Ishikawa (cell line): Measurements from ENCODE around the gene MC3R.

Experiments
- CEBPB ChIP-seq: IDR thresholded peaks from 2 replicates; pipeline ENCODE4 v1.6.1; 2012
- CREB1 ChIP-seq: IDR thresholded peaks from 2 replicates; pipeline ENCODE4 v1.6.1; 2012; ENCODE audit warnings: low read depth
- EGR1 ChIP-seq: IDR thresholded peaks from 2 replicates; pipeline ENCODE4 v1.6.1; 2012
- EP300 ChIP-seq: IDR thresholded peaks from 2 replicates; pipeline ENCODE4 v1.6.1; 2012; ENCODE audit warnings: borderline replicate concordance
- FOXM1 ChIP-seq: IDR thresholded peaks from 2 replicates; pipeline ENCODE4 v1.6.1; 2012; ENCODE audit warnings: low read depth, borderline replicate concordance
- NFIC ChIP-seq: IDR thresholded peaks from 2 replicates; pipeline ENCODE4 v1.6.1; 2012
- RAD21 ChIP-seq: IDR thresholded peaks from 2 replicates; pipeline ENCODE4 v1.6.1; 2012; ENCODE audit warnings: low read depth
- TAF1 ChIP-seq: IDR thresholded peaks from 2 replicates; pipeline ENCODE4 v1.6.1; 2012; ENCODE audit warnings: low read depth, mild to moderate bottlenecking
- TCF12 ChIP-seq: IDR thresholded peaks from 2 replicates; pipeline ENCODE4 v1.6.1; 2012; ENCODE audit warnings: low read depth
- TEAD4 ChIP-seq: IDR thresholded peaks from 2 replicates; pipeline ENCODE4 v1.6.1; 2012
- YY1 ChIP-seq: IDR thresholded peaks from 2 replicates; pipeline ENCODE4 v1.6.1; 2012; ENCODE audit warnings: low read depth
- ZBTB7A ChIP-seq: IDR thresholded peaks from 2 replicates; pipeline ENCODE4 v1.6.1; 2012; ENCODE audit warnings: low read depth
- TF ChIP-seq, protein P1 (sequence below): IDR thresholded peaks from 2 replicates; pipeline ENCODE4 v1.6.1; 2012; ENCODE audit warnings: low read depth, mild to moderate bottlenecking
- TF ChIP-seq, protein P2 (sequence below): IDR thresholded peaks from 2 replicates; pipeline ENCODE4 v1.6.1; 2012
- TF ChIP-seq, protein P3 (sequence below): IDR thresholded peaks from 2 replicates; pipeline ENCODE4 v1.6.1; 2012

Gene MC3R

DNA sequence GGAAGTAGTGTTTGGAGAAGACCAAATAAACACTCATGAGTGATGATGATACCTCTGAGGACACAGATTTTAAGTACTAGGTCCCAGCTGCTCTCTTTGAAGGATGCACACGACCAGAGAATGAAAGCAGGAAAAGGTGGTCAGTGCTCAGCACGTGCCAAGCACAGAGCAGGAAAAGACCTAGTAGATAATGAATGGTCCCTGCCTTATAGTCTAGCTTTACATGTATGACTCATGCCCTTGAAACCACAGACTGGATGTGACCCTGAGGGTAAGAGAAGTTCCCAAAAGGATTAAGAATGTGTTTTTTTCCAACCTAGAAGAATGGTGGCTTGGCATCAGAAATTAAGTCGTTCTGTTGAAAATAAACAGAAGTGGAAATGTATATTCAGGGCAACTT lies 2.8 kb upstream of the MC3R start:
- no peak for TF ChIP-seq TEAD4
- TF ChIP-seq, protein P1, sequence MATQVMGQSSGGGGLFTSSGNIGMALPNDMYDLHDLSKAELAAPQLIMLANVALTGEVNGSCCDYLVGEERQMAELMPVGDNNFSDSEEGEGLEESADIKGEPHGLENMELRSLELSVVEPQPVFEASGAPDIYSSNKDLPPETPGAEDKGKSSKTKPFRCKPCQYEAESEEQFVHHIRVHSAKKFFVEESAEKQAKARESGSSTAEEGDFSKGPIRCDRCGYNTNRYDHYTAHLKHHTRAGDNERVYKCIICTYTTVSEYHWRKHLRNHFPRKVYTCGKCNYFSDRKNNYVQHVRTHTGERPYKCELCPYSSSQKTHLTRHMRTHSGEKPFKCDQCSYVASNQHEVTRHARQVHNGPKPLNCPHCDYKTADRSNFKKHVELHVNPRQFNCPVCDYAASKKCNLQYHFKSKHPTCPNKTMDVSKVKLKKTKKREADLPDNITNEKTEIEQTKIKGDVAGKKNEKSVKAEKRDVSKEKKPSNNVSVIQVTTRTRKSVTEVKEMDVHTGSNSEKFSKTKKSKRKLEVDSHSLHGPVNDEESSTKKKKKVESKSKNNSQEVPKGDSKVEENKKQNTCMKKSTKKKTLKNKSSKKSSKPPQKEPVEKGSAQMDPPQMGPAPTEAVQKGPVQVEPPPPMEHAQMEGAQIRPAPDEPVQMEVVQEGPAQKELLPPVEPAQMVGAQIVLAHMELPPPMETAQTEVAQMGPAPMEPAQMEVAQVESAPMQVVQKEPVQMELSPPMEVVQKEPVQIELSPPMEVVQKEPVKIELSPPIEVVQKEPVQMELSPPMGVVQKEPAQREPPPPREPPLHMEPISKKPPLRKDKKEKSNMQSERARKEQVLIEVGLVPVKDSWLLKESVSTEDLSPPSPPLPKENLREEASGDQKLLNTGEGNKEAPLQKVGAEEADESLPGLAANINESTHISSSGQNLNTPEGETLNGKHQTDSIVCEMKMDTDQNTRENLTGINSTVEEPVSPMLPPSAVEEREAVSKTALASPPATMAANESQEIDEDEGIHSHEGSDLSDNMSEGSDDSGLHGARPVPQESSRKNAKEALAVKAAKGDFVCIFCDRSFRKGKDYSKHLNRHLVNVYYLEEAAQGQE, result no peak
- TF ChIP-seq, protein P2, sequence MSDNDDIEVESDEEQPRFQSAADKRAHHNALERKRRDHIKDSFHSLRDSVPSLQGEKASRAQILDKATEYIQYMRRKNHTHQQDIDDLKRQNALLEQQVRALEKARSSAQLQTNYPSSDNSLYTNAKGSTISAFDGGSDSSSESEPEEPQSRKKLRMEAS, result no peak
- no peak for TF ChIP-seq CREB1
- TF ChIP-seq ZBTB7A, result no peak
- TF ChIP-seq FOXM1, result no peak
- TF ChIP-seq RAD21, result no peak
- no peak for TF ChIP-seq CEBPB
- TF ChIP-seq EP300, result no peak

DNA sequence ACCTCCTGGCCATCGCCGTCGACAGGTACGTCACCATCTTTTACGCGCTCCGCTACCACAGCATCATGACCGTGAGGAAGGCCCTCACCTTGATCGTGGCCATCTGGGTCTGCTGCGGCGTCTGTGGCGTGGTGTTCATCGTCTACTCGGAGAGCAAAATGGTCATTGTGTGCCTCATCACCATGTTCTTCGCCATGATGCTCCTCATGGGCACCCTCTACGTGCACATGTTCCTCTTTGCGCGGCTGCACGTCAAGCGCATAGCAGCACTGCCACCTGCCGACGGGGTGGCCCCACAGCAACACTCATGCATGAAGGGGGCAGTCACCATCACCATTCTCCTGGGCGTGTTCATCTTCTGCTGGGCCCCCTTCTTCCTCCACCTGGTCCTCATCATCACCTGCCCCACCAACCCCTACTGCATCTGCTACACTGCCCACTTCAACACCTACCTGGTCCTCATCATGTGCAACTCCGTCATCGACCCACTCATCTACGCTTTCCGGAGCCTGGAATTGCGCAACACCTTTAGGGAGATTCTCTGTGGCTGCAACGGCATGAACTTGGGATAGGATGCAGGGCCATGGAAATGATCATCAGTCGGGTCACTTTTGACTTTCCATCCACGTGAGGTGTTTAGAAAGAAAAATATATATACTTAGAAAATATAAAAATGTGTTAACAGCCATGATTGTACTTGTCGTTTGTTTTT lies 868 bp downstream of the MC3R start:
- TF ChIP-seq TEAD4 (no peak), EP300 (no peak), TAF1 (no peak), CEBPB (peak; percentile 93), NFIC (no peak), ZBTB7A (no peak), FOXM1 (no peak), EGR1 (no peak), RAD21 (peak; percentile 55), TCF12 (no peak)
- TF ChIP-seq, protein P1, result no peak
- TF ChIP-seq, protein P2, result peak; percentile 22; the same call in 1 of the 2 replicates
- TF ChIP-seq, protein P3, sequence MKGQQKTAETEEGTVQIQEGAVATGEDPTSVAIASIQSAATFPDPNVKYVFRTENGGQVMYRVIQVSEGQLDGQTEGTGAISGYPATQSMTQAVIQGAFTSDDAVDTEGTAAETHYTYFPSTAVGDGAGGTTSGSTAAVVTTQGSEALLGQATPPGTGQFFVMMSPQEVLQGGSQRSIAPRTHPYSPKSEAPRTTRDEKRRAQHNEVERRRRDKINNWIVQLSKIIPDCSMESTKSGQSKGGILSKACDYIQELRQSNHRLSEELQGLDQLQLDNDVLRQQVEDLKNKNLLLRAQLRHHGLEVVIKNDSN, result no peak

DNA sequence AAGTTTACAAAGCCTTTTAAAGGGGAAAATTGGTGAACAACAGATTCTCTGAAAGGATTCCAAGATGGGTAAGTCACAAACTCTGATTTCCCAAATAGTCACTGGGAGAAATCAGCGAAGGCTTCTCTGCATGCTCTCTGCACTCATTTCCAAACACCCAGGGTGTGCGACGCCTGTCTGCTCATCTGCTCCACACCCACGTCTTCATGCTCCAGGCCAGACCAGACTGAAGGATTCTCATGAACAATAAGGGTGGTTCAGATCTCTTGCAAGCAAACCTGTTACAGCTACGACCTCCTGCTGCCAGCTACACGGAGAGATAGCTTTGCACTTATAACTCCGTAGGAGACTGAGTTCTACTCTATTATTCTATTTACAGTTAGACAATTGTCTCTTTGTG lies 1.4 kb downstream of the MC3R start:
- TF ChIP-seq TAF1 (no peak), EP300 (no peak), CEBPB (no peak), TEAD4 (no peak), YY1 (no peak), RAD21 (no peak)
- TF ChIP-seq, protein P3, result no peak
- TF ChIP-seq, protein P1, result no peak

DNA sequence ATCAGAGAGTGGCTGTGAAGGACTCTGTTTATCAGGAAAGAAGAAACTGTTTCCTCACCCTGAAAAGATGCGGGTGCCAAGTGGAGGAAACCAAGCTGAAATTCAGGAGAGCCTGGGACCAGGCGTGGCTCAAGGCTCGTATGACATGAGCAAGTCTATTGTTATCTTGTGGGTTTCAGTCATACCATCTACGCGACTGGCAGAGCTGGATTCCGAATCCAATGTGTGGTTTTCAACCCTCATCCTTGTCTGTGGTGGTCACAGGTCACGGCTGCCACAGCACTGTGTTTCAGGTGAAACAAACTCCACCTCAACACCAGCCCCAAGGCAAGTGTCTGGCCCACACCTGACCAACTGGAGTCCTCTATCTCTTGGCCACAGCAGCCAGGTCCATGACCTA lies 9.1 kb downstream of the MC3R start:
- TF ChIP-seq, protein P2, result no peak

DNA sequence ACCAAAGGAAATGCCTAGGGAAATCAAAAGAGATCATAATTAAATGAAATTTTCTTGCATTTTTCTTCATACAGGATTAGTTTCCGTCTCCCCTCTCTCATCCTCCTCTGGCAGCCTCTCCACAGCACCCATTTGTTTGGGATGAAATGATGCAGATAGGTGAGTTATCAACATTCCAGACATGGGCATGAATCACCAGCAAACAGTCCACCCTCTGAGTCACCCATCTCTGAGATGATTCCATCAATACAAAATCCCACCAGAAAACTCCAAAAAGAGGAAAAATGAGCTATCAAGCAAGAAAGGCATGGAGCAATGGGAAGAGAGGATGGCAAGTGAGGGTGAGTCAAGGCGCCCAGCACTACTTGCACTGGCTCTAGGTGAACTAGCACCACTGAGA lies 11.4 kb downstream of the MC3R start:
- TF ChIP-seq, protein P2, result no peak
- no peak for TF ChIP-seq NFIC
- TF ChIP-seq CEBPB, result no peak
- TF ChIP-seq, protein P1, result no peak
